Urothelium cell line (cell line): ENCODE measurements around the gene NEK1.

ENCODE experiments used
- DNase-seq: peaks from one replicate; pipeline ENCODE4 v3.0.0; 2011; ENCODE audit warnings: low spot score, mixed read lengths
- FAIRE-seq: peaks from 2 replicates; lab custom pipeline; 2011; peaks lifted over from hg19 to GRCh38; lab: Jason Lieb, UNC

Gene NEK1, protein sequence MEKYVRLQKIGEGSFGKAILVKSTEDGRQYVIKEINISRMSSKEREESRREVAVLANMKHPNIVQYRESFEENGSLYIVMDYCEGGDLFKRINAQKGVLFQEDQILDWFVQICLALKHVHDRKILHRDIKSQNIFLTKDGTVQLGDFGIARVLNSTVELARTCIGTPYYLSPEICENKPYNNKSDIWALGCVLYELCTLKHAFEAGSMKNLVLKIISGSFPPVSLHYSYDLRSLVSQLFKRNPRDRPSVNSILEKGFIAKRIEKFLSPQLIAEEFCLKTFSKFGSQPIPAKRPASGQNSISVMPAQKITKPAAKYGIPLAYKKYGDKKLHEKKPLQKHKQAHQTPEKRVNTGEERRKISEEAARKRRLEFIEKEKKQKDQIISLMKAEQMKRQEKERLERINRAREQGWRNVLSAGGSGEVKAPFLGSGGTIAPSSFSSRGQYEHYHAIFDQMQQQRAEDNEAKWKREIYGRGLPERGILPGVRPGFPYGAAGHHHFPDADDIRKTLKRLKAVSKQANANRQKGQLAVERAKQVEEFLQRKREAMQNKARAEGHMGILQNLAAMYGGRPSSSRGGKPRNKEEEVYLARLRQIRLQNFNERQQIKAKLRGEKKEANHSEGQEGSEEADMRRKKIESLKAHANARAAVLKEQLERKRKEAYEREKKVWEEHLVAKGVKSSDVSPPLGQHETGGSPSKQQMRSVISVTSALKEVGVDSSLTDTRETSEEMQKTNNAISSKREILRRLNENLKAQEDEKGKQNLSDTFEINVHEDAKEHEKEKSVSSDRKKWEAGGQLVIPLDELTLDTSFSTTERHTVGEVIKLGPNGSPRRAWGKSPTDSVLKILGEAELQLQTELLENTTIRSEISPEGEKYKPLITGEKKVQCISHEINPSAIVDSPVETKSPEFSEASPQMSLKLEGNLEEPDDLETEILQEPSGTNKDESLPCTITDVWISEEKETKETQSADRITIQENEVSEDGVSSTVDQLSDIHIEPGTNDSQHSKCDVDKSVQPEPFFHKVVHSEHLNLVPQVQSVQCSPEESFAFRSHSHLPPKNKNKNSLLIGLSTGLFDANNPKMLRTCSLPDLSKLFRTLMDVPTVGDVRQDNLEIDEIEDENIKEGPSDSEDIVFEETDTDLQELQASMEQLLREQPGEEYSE (N-terminal part only)

DNA sequence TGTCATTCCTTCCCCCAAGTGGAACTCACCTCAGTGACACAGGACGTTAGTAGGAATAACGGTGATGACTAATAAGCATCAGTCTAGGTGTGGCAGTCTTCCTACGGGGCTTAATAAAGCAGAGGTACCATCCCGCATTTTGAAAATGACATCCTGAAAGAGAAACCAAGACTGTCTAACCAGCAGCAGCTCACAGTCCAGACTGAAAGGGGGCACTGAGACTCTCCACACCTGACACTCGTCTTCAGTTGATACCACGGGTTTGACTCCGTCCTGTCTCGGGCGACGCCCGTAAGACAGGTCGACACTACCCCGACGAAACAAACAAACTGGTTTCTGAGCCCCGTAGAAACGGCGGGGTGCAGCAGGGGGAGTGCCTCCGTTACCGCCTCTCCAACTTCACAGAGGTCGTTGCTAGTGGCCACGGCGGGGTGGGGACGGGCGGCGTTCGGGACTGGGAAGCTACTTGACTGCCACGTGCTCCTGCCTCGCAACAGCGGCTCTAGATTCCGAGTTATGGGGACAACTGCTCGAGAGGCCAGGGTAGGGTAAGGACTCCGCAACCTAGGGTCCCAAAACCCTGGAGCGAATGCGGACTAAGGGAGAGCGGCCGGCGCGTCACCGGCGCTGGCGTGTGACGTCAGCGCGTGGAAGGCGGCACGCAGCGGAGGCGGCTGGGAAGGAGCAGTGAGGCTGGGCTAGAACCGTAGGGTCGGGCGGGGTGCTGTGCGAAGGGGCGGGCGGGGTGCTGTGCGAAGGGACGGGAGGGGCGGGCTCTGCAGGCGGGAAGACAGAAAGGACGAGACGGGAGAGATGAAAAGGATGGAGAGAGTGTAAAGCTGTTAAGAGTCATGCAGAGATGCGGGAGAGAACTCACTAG lies at the start of gene NEK1:
TSS of gene NEK1 (minus strand) at position 593 of the 880 bp plus-strand sequence. CDS start 9,953 bp downstream, outside the sequence.
- DNase-seq (peak; percentile 92), FAIRE-seq (peak; percentile 73)

DNA sequence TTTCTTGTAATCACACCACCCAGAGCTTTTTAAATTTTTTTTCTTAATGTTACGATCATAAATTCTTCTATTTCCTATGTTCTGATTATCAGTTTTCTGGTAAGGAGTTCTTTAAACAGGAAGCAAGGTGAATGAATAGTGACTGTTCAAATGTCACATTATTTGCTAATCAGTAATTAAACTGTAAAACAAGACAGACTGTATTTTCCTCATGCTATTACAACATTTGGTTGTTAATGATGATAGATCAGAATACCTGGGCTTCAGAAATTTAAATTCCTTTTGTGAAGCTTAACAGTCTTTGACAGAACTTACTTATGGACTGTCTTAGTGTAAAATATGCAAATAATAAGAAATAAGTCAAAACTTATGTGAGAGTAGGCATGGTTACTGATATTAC lies 49.4 kb upstream of the NEK1 start:
- FAIRE-seq (no peak), DNase-seq (no peak)

DNA sequence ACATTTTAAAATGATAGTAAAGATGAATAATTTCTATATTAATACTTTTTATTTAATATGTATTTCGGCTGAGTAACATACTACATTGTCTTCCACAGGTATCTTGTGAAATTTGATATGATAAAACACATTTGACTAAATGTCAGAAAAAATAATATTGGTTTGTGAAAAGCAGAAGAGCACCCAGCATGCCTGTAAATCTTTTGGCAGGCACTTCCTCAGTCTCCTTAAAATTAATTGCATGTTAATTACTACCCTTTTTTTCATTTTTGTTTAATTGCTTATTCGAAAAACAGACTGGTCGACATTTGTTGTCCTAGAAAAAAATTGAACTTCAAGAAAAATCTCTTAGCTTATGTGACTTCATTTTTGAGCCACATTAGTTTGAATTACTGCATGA lies 48.5 kb upstream of the NEK1 start:
- DNase-seq (no peak), FAIRE-seq (no peak)

DNA sequence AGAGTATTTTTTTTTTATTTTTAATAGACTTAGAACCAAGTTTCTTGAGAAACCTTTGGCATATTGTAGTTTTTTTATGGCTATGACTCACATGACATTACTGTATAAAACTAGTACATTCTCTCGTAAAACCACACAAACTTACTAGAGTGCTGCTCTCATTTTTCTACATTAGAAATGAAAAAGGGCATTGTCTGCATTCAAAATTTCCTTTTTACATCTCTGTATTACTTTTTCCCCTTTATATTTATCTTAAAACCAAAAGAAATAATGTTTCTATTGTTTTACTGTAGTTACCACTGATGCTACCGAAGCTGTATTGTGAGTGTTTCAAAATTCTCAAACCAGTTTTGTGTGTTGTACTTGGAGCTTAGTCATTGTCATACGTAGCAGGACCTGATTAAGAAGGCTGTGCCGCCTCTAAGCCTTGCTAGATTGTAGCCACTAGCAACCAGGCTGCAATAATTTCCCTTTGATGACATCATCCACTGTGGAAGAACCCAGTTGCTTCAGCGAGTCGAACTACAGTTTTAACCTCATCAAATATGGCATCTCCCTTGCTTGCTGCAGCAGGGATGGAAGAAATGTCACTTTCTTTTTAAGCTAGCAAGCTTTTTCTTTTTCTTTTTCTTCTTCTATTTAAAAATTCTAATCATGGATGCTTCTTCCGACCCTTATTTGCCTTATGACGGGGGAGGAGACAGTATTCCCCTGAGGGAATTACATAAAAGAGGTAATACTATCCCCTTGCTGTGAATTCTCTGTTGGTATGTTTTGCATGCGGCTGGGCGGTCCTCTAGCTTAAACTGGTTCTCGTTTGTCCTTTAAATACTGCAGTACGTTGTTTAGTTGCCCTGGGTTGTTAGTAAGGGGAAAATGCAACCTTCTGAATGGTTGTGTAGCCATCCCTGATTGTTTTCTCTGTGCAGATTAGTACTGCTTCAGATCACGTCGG lies 47.6 kb upstream of the NEK1 start:
- DNase-seq (peak; percentile 85), FAIRE-seq (no peak)

DNA sequence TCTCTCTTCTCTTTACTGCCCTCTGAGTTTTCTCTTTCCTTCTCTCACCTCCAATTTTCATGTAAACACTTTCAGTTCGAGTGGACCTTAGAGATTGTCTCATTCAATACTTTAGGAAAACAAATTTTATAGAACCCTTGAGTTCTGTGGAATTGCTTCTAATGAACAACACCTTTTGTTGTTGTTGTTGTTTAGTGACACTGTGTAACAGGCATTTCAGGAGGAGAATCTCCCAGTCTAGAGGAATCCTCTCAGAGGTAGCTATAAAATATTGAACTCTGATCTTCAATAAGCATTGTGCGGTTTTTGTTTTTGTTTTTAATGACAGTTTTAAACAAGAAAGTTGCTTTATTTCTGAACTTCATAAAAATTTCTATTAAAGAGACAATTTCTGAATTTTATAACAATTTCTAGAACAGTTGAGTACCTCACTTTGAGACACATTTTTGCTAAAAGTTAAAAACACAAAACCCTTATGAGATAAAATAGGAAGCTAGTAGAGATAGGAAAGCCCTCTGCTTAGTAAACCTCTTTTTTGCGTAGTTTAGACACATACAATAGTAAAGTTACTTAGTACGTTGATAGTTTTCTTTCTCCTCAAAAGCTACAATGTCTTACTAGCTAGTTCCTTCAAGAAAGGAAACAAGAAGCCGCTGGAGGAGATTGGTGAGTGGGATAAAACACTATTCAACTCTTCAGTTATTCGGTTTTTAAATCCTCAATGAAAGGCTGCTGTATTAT lies 46.8 kb upstream of the NEK1 start:
- DNase-seq (no peak), FAIRE-seq (no peak)

DNA sequence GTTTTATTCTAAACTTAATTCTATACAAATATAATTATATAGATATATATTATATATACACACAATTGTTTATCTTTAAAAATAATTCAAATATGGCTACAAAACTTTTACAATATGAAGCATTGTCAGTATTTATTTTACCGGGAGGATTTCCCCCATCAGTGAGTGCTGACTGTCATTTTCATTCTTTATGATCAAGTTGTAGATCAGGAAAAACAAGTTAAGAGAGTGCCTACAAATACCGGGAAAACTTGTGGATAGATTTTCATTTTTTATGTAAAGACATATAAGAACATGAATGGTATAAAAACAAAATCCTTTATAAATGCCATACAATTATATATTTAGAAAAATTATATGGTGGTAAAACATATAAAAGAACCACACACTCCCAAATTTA lies 45.8 kb upstream of the NEK1 start:
- FAIRE-seq = no peak

DNA sequence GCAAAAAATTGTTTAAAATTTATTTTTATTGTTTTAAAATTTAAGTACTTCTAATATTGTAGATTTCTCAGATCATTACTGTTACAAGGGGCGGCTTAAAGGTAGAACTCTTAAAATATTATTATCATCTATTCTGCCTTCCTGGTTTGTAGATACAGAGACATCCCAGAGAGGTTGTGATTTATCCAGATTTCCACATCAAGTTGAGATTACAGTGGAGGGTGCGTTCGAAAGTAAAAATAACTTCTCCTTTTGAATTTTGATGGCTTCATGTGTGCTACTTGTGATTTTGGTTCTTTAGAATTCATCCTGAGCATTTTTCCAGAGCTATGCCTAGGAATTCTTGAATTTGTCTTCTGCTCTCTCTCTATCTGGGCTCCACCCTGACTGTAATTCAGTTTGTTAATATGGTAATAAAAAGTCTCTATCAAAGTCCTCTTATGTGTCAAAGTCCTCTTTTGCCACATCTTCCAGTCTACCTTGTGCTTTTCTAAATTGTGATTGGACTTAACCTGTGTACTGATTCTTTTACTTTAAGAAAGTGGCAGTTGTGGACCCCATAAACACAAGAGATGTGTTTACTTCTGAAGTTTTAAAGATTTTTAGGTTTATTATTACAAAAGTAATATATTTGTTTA lies 45.2 kb upstream of the NEK1 start:
- FAIRE-seq (no peak), DNase-seq (no peak)

More for the DNA sequence above, 45.8 kb upstream of the NEK1 start:
- DNase-seq = no peak

DNA sequence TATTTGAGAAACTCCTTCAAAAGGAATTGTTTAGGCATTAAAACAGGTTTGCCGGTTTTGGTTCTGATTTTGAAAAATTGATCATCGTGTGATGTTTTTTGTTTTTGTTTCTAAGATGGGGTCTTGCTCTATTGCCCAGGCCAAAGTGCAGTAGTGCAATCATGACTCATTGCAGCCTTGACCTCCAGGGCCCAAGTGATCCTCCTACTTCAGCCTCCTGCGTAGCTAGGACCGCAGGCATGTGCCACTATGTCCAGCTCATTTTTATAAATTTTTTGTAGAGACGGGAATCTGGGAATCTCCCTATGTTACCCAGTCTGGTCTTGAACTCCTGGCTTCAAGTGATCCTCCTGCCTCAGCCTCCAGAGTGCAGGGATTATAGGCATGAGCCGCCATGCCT lies 43.0 kb upstream of the NEK1 start:
- FAIRE-seq = no peak
- DNase-seq = no peak

DNA sequence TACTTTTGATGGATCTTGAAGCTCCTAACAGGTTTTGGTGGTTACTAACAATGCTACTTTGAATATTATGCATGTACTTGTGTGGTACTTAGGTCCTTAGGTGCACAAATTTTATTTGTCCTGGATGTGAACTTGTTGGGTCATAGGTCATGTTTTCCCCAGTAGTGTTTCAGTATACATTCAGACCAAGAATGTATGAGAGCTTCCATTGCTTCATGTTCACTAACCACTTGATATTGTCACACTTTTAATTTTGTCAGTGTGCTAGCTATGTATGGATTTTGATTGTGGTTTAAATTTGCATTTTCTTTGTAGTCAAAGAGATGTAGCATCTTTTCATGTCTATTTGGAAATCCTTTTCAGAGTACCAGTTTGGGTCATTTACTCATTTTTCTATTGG lies 40.2 kb upstream of the NEK1 start:
- DNase-seq (no peak), FAIRE-seq (no peak)

DNA sequence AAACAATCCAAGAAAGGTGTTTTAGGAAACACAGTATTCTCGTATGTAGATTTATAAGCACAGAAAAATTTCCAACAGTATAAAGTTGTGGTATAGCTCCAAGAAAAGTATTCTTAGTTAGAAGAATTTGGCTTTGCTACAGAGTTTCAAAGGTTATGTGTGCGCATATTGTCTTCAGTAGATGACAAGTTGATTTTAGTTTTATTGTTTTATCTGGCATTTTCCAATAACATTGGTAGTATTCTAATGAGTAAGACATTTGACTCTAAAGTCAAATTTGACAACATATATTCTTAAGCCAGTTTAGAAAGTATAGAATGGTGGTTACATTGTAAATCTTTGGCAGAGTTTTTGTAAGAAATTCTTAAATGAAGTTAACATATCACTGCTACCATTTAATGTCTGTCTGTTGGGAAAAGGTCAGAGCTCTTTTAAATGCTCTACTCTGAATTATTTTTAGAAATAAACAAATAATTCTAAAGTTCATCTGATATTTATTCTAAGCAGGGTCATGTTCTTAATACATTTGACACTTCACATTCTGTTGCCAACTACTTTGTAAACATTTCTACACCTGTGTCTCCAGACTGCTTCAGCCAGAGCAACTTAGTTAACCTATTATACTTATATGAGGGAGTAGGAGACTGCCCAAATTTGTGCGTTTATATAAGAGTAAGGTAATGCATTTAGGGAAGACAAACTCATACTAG lies 38.0 kb upstream of the NEK1 start:
- no peak for DNase-seq
- no peak for FAIRE-seq

DNA sequence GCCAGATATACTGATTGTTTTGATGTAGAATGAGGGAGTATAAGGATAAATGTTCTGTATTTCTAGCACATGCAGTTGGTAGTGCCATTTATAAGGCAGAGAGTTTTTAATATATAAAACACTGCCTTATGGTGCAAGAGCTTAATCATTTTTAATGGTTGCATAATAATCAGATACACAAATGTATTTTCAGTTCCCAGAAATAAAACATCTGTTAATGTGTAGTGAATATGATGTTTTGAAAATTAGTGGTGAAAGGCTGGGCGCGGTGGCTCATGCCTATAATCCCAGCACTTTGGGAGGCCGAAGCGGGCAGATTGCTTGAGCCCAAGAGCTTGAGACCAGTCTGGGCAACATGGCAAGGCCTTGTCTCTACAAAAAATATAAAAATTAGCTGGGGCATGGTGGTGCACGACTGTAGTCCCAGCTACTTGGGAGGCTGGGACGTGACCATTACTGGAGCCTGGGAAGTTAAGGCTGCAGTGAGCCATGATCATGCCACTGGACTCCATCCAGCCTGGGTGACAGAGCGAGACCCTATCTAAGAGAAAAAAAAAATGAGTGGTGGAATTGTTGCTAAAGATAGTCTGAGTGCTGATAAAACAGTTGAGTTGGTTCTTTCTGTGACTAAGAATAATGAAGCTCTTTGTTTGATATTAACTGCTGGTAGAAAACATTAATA lies 37.3 kb upstream of the NEK1 start:
- DNase-seq = no peak
- no peak for FAIRE-seq

DNA sequence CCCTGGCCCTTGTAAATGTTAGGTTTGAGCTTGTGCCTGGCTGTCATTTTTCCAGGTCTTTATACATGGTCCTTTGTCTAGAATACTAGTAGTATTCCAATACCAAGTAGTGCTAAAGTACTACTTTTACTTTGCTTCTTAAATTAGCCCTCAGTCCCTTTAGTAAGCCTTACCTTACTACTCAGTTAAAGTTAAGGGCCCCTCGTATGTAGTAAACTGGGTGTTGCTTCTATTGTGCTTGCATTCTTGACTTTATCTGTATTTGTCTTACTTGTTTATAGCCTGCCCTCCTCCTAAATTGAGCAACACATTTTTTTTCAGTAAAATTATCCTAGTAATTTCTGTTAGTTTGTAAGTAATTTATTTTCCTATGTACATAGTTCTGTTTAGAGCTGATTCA lies 33.2 kb upstream of the NEK1 start:
- DNase-seq (no peak), FAIRE-seq (no peak)

DNA sequence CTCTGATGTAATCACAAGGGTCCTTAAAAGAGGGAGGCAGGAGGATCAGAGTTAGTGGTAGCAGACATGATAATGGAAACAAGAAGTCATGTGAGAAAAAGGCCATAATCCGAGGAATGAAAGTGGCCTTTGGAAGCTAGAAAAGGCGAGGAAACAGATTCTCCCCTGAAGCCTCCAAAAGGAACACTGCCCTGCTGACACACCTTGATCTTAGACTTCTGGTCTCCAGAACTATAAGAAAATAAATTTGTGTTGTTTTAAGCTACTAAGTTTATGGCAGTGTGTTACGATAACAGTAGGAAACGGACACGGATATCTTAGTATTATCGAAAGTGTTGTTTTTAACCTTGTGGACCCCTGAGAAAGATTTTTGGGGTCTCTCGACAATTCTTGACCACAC lies 32.4 kb upstream of the NEK1 start:
- no peak for DNase-seq
- no peak for FAIRE-seq

DNA sequence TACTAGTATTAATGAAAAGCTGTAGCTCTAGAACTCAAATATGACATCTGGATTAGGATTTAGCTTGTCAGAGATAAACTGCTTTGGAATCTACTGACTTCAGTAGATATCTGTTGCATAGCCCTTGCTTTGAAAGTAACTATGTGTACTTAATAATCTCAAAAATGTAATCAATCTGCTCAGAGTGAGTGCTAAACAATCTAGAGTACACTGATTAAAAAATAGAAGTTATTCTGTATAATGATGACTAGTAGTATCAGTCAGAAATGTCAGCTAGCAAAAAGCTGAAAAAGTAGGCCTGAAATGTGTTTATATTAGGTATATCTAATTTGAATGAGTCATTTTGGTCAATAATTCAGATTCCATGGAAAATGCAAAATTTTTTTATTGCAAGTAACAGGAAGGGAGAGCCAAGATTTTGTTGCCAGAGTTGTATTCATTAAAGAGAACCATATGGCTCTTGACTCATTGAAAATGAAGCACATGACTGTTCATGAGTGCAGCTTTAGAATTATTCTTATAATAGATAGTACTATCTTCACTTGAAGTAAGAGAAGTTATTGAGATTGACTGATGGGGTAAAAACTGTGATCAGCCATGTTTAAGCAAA lies 28.0 kb upstream of the NEK1 start:
- no peak for DNase-seq
- FAIRE-seq = no peak

DNA sequence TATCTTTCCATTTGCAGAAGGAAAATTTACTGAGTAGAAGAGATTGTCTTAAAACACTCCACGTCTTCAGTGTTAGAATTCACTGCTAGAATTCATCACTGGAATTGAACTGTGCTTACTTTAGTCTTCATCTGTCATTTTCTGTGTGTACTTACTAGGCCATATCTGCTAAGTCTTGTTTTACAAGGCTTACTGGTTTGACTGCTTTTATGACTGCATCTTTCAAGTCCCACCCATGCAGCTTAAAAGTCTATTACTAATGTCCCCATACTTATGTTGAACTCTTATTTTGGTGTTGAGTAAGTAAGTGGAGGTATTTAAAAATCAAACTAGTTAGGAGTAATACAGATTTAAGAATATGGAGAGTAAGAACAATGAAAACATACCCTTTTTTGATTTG lies 22.6 kb upstream of the NEK1 start:
- no peak for DNase-seq
- FAIRE-seq = no peak

DNA sequence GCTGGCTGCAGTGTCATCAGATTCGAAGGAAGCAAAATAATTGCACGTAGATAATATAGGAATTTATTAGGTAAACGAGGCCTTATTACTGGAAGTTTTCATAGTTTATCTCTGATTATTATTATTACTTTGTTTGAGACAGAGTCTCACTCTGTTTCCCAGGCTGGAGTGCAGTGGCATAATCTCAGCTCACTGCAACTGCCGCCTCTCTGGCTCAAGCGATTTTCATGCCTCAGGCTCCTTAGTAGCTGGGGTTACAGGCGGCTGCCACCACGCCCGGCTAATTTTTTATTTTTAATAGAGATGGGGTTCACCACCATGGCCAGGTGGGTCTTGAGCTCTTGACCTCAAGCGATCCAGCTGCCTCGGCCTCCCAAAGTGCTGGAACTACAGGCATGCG lies 20.5 kb upstream of the NEK1 start:
- DNase-seq = no peak
- FAIRE-seq = no peak

DNA sequence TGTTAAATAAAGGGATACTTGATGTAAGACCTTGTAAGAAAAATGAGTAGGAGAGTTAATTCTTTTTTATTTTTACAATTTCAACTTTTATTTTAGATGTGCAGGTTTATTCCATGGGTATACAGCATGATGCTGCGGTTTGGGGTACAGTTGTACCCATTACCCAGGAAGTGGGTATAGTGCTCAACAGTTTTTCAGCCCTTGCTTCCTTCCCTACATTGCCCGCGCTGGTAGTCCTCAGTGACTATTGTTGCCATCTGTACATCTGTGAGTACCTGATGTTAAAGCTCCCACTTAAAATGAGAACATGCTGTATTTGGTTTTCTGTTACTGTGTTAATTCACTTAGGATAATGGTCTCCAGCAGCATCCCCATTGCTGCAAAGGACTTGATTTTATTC lies 17.7 kb upstream of the NEK1 start:
- DNase-seq = no peak

More for the DNA sequence above, 17.7 kb upstream of the NEK1 start:
- FAIRE-seq = no peak
